OCI-LY7 (cell line): Measurements from ENCODE around the gene SPRED2. TPM values are rescaled to one million over a fixed set of nuclear protein-coding genes. Genes with fewer than 3 reads are reported as not detected.

Source experiments
- BruUV-seq: library from RNA; stranded (reverse); fragments of 400-500 nt; replicated peaks from 2 replicates; lab custom pipeline; 2021; lab: Mats Ljungman, UMichigan
- CTCF ChIA-PET: fragments of 300-600 bp; sonication (Branson Sonifier 250); formaldehyde crosslinking; loops from one replicate; lab custom pipeline; 2022; ENCODE audit warnings: antibody characterized with exemption; ENCODE audit not compliant: unreplicated experiment; lab: Charles Lee
- POLR2A ChIA-PET: fragments of 300-600 bp; sonication (Branson Sonifier 250); formaldehyde crosslinking; loops from one replicate; lab custom pipeline; 2022; ENCODE audit warnings: antibody characterized with exemption; lab: Charles Lee
- DNase-seq: peaks from one replicate; pipeline ENCODE4 v3.0.0-alpha.2; 2015; ENCODE audit warnings: low spot score
- H2AFZ ChIP-seq: fragments of 200-600 bp; sonication (generic), shearing (Covaris generic); 2 replicates; pipeline ENCODE4 v1.6.1; 2014; ENCODE audit warnings: mild to moderate bottlenecking, antibody characterized with exemption, low read length, moderate library complexity
- H3K27ac ChIP-seq: fragments of 200-600 bp; sonication (generic); 2 replicates; pipeline ENCODE4 v1.5.1; 2014; ENCODE audit warnings: mixed run types, low read depth, mild to moderate bottlenecking, moderate library complexity, low read length, inconsistent platforms; ENCODE audit not compliant: poor library complexity, severe bottlenecking
- H3K36me3 ChIP-seq: fragments of 200-600 bp; sonication (generic); 2 replicates; pipeline ENCODE4 v1.6.1; 2014; ENCODE audit warnings: mild to moderate bottlenecking, antibody characterized with exemption, low read length, moderate library complexity, mixed read lengths; ENCODE audit not compliant: insufficient read depth
- H3K4me1 ChIP-seq: fragments of 200-600 bp; sonication (generic); 2 replicates; pipeline ENCODE4 v1.5.1; 2014; ENCODE audit warnings: mild to moderate bottlenecking, low read length; ENCODE audit not compliant: insufficient read depth, poor library complexity, severe bottlenecking
- H3K4me2 ChIP-seq: fragments of 200-600 bp; sonication (generic); 2 replicates; pipeline ENCODE4 v1.6.1; 2014; ENCODE audit warnings: mild to moderate bottlenecking, low read length
- H3K4me3 ChIP-seq: fragments of 200-600 bp; sonication (generic); 2 replicates; pipeline ENCODE4 v1.5.1; 2014; ENCODE audit warnings: mild to moderate bottlenecking, low read depth, low read length; ENCODE audit not compliant: poor library complexity, severe bottlenecking
- H3K79me2 ChIP-seq: fragments of 200-600 bp; sonication (generic); 2 replicates; pipeline ENCODE4 v1.6.1; 2016; ENCODE audit warnings: low read depth, mild to moderate bottlenecking, low read length, moderate library complexity, mixed read lengths; ENCODE audit not compliant: insufficient read depth
- H3K9me2 ChIP-seq: fragments of 200-600 bp; sonication (generic); 2 replicates; pipeline ENCODE4 v1.6.1; 2016; ENCODE audit warnings: mild to moderate bottlenecking, low read length, mixed read lengths; ENCODE audit not compliant: insufficient read depth
- H3K9me3 ChIP-seq: fragments of 200-600 bp; sonication (generic); 2 replicates; pipeline ENCODE4 v1.6.1; 2014; ENCODE audit warnings: mild to moderate bottlenecking, mixed run types, low read length, mixed read lengths
- H4K20me1 ChIP-seq: fragments of 200-600 bp; sonication (generic); 2 replicates; pipeline ENCODE4 v1.6.1; 2014; ENCODE audit warnings: mild to moderate bottlenecking, antibody characterized with exemption, low read length, moderate library complexity, mixed read lengths; ENCODE audit not compliant: insufficient read depth
- EZH2phosphoT487 ChIP-seq: fragments of 200-600 bp; sonication (generic); IDR thresholded peaks from 2 replicates; pipeline ENCODE4 v1.6.1; 2018; ENCODE audit warnings: low read depth, borderline replicate concordance, mild to moderate bottlenecking, mixed run types, antibody characterized with exemption, low read length, moderate library complexity, mixed read lengths
- intact Hi-C: fragments of 100-400 bp; cut with micrococcal nuclease; formaldehyde crosslinking; loops from one replicate; pipeline ENCODE4 v1.10.0; 2022; ENCODE audit not compliant: unreplicated experiment
- total RNA-seq, 2 experiments: library from RNA; depleted of rRNA in 1 of 2; stranded (reverse); fragments of >200 nt in 1 of 2; shearing (Covaris generic) in 1 of 2; gene quantifications; 2 replicates each; pipeline ENCODE4 v1.2.3, GENCODE V29; 2014 to 2022
- TF ChIP-seq, protein P1 (sequence below): fragments of 200-600 bp; sonication (generic); conservative IDR thresholded peaks from 2 replicates; pipeline ENCODE4 v1.5.1; 2014; ENCODE audit warnings: mild to moderate bottlenecking, antibody characterized with exemption, low read length, moderate library complexity, mixed read lengths

Gene SPRED2
- total RNA-seq, 2 experiments from 2014 or later, result 8.0 to 49.1 TPM

DNA sequence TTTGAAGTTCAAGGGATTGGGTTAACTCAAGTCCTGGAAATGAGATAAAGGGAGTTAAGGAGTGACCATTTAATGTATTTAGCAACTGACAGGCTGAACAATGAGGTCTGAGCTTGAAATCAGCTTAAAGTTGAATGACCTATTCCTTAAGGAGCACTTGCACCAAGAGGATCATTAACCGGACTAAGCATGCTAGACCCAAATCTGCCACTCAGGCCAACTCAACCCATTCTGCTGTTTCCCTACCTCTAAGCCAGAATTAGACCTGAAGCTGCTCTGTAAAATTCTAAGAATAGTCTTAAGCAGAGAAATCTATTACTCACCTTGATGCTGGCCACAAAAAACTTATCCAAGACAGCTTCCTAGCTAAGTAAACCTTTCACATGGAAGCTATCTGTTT is 59.8 kb downstream of the SPRED2 start:
- Histone ChIP-seq H3K4me2 (peak overlapping the region; percentile 77), H3K27ac (no peak overlapping the region), H3K4me3 (no peak overlapping the region), H3K9me3 (no peaks in the 10 kb centered on the region), H3K4me1 (peaks cover 86% of the 10 kb centered on the region), H3K36me3 (peaks cover 8% of the 10 kb centered on the region; the same call in 1 of the 2 replicates), H3K79me2 (peaks cover 47% of the 10 kb centered on the region), H2AFZ (no peak overlapping the region), H4K20me1 (no peaks in the 10 kb centered on the region), H3K9me2 (no peaks in the 10 kb centered on the region)
- CTCF ChIA-PET, result interaction anchor here (1.1 to 1.9 kb wide), 2 partner anchors 11 to 17 kb away, joined by 4 to 7 read pairs; no protein-coding TSS in a partner anchor
- no peak for DNase-seq
- BruUV-seq, result no TSS peak
- intact Hi-C loops, result no loop called here
- POLR2A ChIA-PET, result interaction anchor here (0.6 to 8.0 kb wide), 13 partner anchors 8 to 428 kb away, joined by 3 to 104 read pairs (median 4); no protein-coding TSS in a partner anchor
- TF ChIP-seq, protein P1, sequence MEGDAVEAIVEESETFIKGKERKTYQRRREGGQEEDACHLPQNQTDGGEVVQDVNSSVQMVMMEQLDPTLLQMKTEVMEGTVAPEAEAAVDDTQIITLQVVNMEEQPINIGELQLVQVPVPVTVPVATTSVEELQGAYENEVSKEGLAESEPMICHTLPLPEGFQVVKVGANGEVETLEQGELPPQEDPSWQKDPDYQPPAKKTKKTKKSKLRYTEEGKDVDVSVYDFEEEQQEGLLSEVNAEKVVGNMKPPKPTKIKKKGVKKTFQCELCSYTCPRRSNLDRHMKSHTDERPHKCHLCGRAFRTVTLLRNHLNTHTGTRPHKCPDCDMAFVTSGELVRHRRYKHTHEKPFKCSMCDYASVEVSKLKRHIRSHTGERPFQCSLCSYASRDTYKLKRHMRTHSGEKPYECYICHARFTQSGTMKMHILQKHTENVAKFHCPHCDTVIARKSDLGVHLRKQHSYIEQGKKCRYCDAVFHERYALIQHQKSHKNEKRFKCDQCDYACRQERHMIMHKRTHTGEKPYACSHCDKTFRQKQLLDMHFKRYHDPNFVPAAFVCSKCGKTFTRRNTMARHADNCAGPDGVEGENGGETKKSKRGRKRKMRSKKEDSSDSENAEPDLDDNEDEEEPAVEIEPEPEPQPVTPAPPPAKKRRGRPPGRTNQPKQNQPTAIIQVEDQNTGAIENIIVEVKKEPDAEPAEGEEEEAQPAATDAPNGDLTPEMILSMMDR, result no peak
- no peak for TF ChIP-seq EZH2phosphoT487

DNA sequence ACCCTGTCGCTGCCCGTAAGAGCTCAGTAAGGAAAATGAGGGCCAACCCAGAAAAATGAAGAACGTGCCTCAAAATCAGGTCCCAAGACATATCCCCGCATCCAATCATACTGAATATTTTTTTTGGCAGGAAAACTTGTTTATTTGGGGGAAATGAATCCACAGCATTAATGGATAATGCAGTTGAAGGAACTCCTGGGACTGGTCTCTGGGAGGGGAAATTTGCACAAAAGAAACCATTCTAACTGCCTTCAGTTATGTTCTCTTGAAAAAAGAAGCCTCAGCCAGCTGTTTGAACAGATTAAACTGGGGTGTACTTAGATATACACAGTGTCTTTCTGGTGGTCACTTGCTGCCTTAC is 61.3 kb downstream of the SPRED2 start:
- ChIA-PET POLR2A (interaction anchor here (0.6 to 8.0 kb wide), 10 partner anchors 11 to 263 kb away, joined by 3 to 104 read pairs (median 4); no protein-coding TSS in a partner anchor), CTCF (interaction anchor here (2.3 kb wide), 1 partner anchor 12 kb away, joined by 12 read pairs; no protein-coding TSS in a partner anchor)
- Histone ChIP-seq H3K9me3 (no peaks in the 10 kb centered on the region), H3K36me3 (peaks cover 5% of the 10 kb centered on the region; the same call in 1 of the 2 replicates), H4K20me1 (no peaks in the 10 kb centered on the region), H3K9me2 (no peaks in the 10 kb centered on the region), H3K4me1 (peaks cover 95% of the 10 kb centered on the region), H3K79me2 (peaks cover 63% of the 10 kb centered on the region), H2AFZ (no peak overlapping the region; the same call in 1 of the 2 replicates), H3K4me3 (peak overlapping the region; percentile 50), H3K27ac (peak overlapping the region; percentile 85), H3K4me2 (peak overlapping the region; percentile 77)
- intact Hi-C loops, result no loop called here
- BruUV-seq, result no TSS peak
- TF ChIP-seq, protein P1, result no peak
- no peak for TF ChIP-seq EZH2phosphoT487
- no peak for DNase-seq
